Esophagus (tissue), 2 donors: ENCODE measurements around the gene SERTAD4. TPM values are rescaled to one million over a fixed set of nuclear protein-coding genes. Genes with fewer than 3 reads are reported as not detected.

Experiments used
- H3K27ac ChIP-seq, 2 donors: one replicate each; pipeline ENCODE4 v1.5.1; 2013; ENCODE audit warnings: low read depth in 2 of 2, mild to moderate bottlenecking in 2 of 2, inconsistent platforms in 1 of 2, low read length in 1 of 2, moderate library complexity in 1 of 2
- H3K27me3 ChIP-seq, 2 donors: one replicate each; pipeline ENCODE4 v1.6.1; 2013; ENCODE audit warnings: low read length in 2 of 2, control low read depth in 1 of 2, mild to moderate bottlenecking in 1 of 2; ENCODE audit not compliant: insufficient read depth in 2 of 2, control insufficient read depth in 1 of 2
- H3K36me3 ChIP-seq, 2 donors: one replicate each; pipeline ENCODE4 v1.6.1; 2013; ENCODE audit warnings: low read length in 1 of 2; ENCODE audit not compliant: control insufficient read depth in 2 of 2, insufficient read depth in 2 of 2
- H3K4me1 ChIP-seq, 2 donors: one replicate each; pipeline ENCODE4 v1.6.1; 2013; ENCODE audit warnings: low read length in 1 of 2; ENCODE audit not compliant: control insufficient read depth in 2 of 2, insufficient read depth in 2 of 2
- H3K4me3 ChIP-seq, 2 donors: one replicate each; pipeline ENCODE4 v1.5.1; 2013; ENCODE audit warnings: low read length in 2 of 2, mild to moderate bottlenecking in 2 of 2, low read depth in 1 of 2, moderate library complexity in 1 of 2
- H3K9me3 ChIP-seq, 2 donors: one replicate each; pipeline ENCODE4 v1.6.1; 2013; ENCODE audit warnings: mild to moderate bottlenecking in 2 of 2, low read depth in 1 of 2, low read length in 1 of 2, moderate library complexity in 1 of 2; ENCODE audit not compliant: control insufficient read depth in 2 of 2, insufficient read depth in 1 of 2
- WGBS, 2 donors: extraction: QIAGEN DNeasy Blood & Tissue Kit; methylation state at CpG; one replicate each; pipeline ENCODE4 v1.1.7; 2013; 5-methylcytosine and 5-hydroxymethylcytosine counted together
- polyA plus RNA-seq, 2 donors: library from polyadenylated mRNA; stranded (reverse); fragments of 200-250 nt; gene quantifications; one replicate each; pipeline ENCODE4 v1.2.3, GENCODE V29; 2013
- donor health status: healthy with polysubstance abuse.
- donor health status: Bipolar disorder and iron deficiency.

Gene SERTAD4
- polyA plus RNA-seq, 2 donors: 3.0 to 4.2 TPM

- no peaks in the 10 kb centered on the region for H3K9me3 ChIP-seq
- H3K27ac ChIP-seq: no peak overlapping the region
- no peaks in the 10 kb centered on the region for H3K36me3 ChIP-seq
- 37 to 48% methylated on average over 10 of the region's 10 CpGs for WGBS, 2 donors
- no peak overlapping the region for H3K4me3 ChIP-seq
- H3K27me3 ChIP-seq: no peaks in the 10 kb centered on the region
- peaks cover 5 to 13% of the 10 kb centered on the region in 2 donors for H3K4me1 ChIP-seq
These were observed 62.6 kb downstream of the SERTAD4 start for GRCh38 chr1:210294999-210295745.

Other genes with a start within 250 kb of the SERTAD4 start
- 1 to 10 TPM; 1.6 to 1.8 TPM for gene HHAT, start 96.1 kb downstream of the SERTAD4 start, polyA plus RNA-seq